Retinal pigment epithelial cell (primary cell): ENCODE results near the gene ROR2.

Experiments
- DNase-seq: peaks from one replicate; pipeline ENCODE4 v3.0.0-alpha.2; 2010; ENCODE audit warnings: low read depth
- H3K4me3 ChIP-seq: 2 replicates; pipeline ENCODE4 v1.5.1; 2011; ENCODE audit warnings: mild to moderate bottlenecking, low read length, control low read depth, moderate library complexity
- TF ChIP-seq, protein P1 (sequence below): conservative IDR thresholded peaks from 2 replicates; pipeline ENCODE4 v1.5.1; 2011; ENCODE audit warnings: low read depth, low read length, control low read depth, inconsistent platforms

Gene ROR2

DNA sequence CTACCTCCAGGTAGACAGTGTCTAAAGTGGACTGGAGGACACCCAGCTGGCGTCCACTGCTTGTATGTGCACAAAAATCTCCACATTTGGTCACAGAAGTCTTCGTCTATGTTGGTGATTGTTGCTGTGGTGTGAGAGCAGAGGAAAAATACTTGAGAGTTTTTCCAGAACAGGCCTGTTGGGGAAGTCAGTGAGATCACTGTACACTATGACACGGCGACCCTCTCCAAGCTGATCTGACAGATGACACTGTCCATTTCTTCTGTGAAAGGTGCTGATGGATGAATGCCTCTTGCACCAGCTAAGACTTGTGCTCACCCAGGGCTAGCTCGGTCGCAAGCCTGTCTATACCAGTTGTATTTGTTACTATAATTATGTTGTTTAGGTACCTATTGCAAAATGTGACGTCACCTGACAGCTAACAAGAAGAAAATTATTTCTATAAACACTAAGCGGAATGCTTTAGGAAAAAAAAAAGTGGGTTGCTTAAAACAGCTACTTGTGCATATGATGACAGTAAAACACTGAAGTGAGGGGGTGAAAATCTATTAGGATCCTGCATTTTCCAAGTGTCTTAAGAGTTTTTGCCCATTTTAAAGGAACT, 142.3 kb downstream of the ROR2 start:
- no peak for DNase-seq
- TF ChIP-seq, protein P1, sequence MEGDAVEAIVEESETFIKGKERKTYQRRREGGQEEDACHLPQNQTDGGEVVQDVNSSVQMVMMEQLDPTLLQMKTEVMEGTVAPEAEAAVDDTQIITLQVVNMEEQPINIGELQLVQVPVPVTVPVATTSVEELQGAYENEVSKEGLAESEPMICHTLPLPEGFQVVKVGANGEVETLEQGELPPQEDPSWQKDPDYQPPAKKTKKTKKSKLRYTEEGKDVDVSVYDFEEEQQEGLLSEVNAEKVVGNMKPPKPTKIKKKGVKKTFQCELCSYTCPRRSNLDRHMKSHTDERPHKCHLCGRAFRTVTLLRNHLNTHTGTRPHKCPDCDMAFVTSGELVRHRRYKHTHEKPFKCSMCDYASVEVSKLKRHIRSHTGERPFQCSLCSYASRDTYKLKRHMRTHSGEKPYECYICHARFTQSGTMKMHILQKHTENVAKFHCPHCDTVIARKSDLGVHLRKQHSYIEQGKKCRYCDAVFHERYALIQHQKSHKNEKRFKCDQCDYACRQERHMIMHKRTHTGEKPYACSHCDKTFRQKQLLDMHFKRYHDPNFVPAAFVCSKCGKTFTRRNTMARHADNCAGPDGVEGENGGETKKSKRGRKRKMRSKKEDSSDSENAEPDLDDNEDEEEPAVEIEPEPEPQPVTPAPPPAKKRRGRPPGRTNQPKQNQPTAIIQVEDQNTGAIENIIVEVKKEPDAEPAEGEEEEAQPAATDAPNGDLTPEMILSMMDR, result no peak
- H3K4me3 ChIP-seq, result no peak overlapping the region

DNA sequence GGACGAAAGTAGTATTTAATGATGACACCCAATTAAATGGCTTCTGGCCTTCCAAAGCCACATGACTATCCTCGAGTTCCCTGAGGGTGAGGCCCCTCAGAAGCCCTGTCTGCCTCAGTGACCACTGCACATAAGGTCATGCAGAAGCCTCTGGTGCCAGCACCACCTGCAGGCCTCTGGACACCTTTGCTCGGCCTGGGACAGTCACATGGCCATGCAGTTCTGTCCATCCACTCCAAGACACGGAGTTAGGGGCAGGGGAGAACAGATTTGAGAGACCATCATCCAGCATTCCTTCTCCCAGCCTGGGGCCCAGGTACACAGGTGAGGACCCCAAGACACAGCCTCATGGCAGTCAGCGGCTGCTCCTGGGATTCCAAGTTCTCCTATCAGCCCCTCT, 145.0 kb downstream of the ROR2 start:
- no peak for DNase-seq
- TF ChIP-seq, protein P1, result no peak
- no peak overlapping the region for H3K4me3 ChIP-seq

DNA sequence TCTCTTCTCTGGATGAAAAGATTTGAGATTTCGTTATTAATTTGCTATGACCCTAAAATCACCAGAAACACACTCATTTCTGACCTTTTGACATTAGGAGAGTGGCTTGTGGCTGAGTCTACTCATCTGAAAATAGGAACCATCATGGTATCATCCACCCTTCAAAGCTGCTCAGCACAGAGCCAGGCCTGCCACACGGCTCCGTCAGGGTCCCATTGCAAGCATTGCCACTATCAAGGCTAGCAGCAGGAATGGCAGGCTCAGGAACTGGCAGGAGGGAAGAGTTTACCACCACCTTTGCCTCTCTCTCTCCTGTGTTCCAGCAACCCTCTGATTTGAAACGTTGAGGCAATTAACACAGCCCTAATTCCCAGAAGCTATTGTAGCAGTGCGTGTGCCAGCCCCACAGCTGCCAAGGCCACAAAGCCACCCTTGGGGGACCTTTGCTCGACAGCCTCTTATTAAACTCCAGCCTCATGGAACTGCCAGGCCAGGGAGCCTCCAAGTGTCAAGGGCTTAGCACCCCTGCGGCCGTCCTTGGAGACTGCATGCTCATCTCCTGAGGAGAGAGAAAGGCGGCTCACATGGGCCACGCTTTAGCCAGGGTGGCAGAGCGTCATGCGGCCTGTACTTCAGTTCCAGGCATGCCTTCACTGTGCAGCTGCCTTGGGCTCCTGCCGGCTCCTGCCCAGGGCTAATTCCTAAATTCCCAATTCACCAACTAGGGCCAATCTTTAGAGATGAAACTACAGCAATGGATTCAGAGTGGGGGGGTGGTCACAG, 145.9 kb downstream of the ROR2 start:
- TF ChIP-seq, protein P1, result no peak
- no peak overlapping the region for H3K4me3 ChIP-seq
- no peak for DNase-seq

DNA sequence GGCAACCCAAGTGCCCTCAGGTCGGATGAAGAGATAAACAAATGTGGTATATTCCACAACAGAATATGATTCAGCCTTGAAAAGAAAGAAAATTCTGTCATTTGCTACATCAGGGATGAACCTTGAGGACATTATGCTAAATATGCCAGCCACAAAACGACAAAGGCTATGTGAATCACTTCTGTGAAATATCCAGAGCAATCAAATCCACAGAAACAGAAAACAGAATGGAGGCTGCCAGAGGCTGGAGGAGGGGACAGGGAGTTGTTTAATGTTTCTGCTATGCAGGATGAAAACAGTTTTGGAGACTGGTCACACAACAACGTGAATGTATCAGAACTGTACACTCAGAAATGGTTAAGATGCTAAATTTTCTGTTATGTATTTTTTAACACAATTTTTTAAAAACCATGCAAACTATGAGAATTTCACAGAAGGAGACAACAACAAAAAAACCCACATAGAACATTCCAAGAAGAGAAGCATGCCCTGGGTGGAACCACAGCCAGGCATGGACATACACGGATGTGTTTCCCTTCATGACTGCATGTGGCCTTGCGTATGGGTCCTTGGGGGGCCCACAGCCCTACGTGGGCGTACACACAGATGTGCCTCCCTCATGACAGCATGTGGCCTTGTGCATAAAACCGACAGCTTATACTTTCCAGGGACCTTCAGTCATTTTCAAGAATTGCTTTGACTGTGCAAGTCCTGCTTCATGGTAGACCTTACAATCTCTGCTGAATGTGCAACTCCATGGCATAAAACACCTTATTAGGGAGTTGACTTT, 146.7 kb downstream of the ROR2 start:
- no peak for DNase-seq

DNA sequence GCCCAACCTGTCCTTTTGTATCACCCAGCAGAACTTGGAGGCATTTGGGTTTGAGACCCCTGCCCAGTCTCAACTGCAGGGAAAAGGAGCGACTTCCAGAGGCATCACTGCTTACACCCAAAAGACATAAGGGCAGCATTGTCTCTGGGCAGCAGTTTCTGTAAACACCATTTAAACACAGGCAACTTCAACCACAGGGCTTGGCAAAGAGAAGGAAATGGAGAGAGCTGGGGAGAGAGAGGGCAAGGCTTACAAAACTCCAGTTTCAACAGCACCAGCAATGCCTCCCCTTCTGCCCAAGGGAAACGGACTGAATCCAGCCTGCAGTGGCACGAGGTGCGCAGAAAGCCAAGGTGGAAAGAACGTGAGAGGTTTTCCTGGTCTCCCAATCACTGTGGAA, 147.6 kb downstream of the ROR2 start:
- DNase-seq, result no peak
- no peak overlapping the region for H3K4me3 ChIP-seq
- TF ChIP-seq, protein P1, result no peak

More for the DNA sequence above, 146.7 kb downstream of the ROR2 start:
- TF ChIP-seq, protein P1, result no peak
- no peak overlapping the region for H3K4me3 ChIP-seq

DNA sequence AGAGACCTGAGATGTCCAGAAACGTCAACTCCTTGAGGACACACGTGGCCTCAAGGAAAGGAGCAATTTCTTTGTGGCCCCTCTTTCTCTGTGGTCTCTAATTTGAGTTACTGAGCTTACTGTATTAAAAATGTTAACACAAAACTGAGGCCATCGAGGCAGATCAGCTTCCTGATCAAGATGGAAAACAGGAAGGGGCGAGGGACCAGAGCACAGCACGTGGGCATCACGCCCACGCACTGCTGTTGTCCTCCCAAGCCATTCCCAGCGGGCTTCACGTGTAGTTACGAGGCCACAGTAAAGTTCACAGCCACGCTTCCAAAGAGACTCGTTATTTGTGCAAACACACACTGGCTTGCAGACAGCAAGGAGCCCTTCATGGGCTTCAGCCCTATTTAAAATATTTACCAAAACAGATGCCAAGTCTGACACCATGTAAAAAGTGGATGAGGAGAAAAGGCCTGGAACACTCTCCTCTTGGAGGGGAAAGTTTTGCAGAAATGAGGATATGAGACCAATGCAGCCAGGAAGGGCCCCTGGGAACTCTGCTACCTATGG, 149.5 kb downstream of the ROR2 start:
- H3K4me3 ChIP-seq, result no peak overlapping the region
- TF ChIP-seq, protein P1, result no peak
- DNase-seq, result no peak
